Mucosa of descending colon (tissue), 3 donors: ENCODE data around the gene MBOAT7. TPM values are rescaled to one million over a fixed set of nuclear protein-coding genes. Genes with fewer than 3 reads are reported as not detected.
"Not testable (repeated sequence)": the region's sequence is repeated elsewhere in the genome, so short reads cannot be mapped to it uniquely, and the experiment has no call there.

Experiments
- ATAC-seq: fragments of 200-7000 bp; cut with Tn5 transposase; one replicate; pipeline ENCODE4 v1.9.1; 2020; ENCODE audit warnings: mild to moderate bottlenecking, moderate library complexity
- DNase-seq, 3 donors: peaks; one replicate each; pipeline ENCODE4 v3.0.0-alpha.2; 2020
- H3K36me3 ChIP-seq: fragments of 200-600 bp; one replicate; pipeline ENCODE4 v1.8.0; 2021; ENCODE audit warnings: low read depth, mild to moderate bottlenecking
- H3K4me1 ChIP-seq: fragments of 200-600 bp; one replicate; pipeline ENCODE4 v1.8.0; 2021; ENCODE audit warnings: low read depth, mild to moderate bottlenecking
- H3K4me3 ChIP-seq: fragments of 200-600 bp; one replicate; pipeline ENCODE4 v1.8.0; 2021; ENCODE audit warnings: mild to moderate bottlenecking
- H3K9me3 ChIP-seq: fragments of 200-600 bp; one replicate; pipeline ENCODE4 v1.8.0; 2021; ENCODE audit warnings: mild to moderate bottlenecking
- CTCF ChIP-seq: fragments of 200-600 bp; IDR thresholded peaks from one replicate; pipeline ENCODE4 v1.8.0; 2022; ENCODE audit warnings: antibody characterized with exemption, mild to moderate bottlenecking
- intact Hi-C, 2 donors: fragments of 100-400 bp; cut with DNase I in 1 of 2; cut with micrococcal nuclease in 1 of 2; formaldehyde crosslinking; loops; one replicate each; pipeline versions ENCODE4 v1.11.0 to v1.11.1; 2022; cut with DNase I, micrococcal nuclease
- total RNA-seq, 3 donors: library from RNA; stranded (reverse); fragmentation: NEBNext Ultra II Directional in 2 of 3; extraction: Animal tissue kit (Norgen Biotek cat#: 25700) in 2 of 3; gene quantifications; one replicate each; pipeline versions ENCODE4 v1.2.1 to v1.2.4, GENCODE V29; 2021 to 2023
- donor health status: DM: no; HTN: no; CAD: no; lungs with moderate emphysema.
- donor health status: DM: no; HTN: no; CAD: no.
- donor health status: DM: no; HTN: yes; CAD: no.

The MBOAT7 gene
- total RNA-seq, 3 donors from 2014 or later: 79.9 to 176 (median 113) TPM

- intact Hi-C loops, DNase-seq: not testable (repeated sequence)
Measured at GRCh38 chr19:54223277-54223936, 34.0 kb upstream of the MBOAT7 start.

GRCh38 chr19:54222474-54223276 is 33.3 kb upstream of the MBOAT7 start, which contains the start of gene LILRB3:
Gene LILRB3 (minus strand): TSS chr19:54223007. CDS start chr19:54222976, 31 bp downstream.
- intact Hi-C loops, H3K9me3 ChIP-seq, H3K36me3 ChIP-seq, H3K4me1 ChIP-seq, H3K4me3 ChIP-seq, DNase-seq: not testable (repeated sequence)
- ATAC-seq: peak; percentile 64

More at GRCh38 chr19:54223277-54223936, 34.0 kb upstream of the MBOAT7 start:
- H3K4me3 ChIP-seq, H3K36me3 ChIP-seq, H3K9me3 ChIP-seq, H3K4me1 ChIP-seq: not testable (repeated sequence)
- ATAC-seq: peak; percentile 25

- H3K4me1 ChIP-seq, intact Hi-C loops, H3K9me3 ChIP-seq, H3K4me3 ChIP-seq, H3K36me3 ChIP-seq, DNase-seq: not testable (repeated sequence)
- ATAC-seq: peak; percentile 4
Measured at GRCh38 chr19:54221947-54222346, 32.6 kb upstream of the MBOAT7 start.

GRCh38 chr19:54219702-54220101 is 30.3 kb upstream of the MBOAT7 start:
- H3K4me1 ChIP-seq, H3K4me3 ChIP-seq, H3K9me3 ChIP-seq, ATAC-seq, DNase-seq, H3K36me3 ChIP-seq, intact Hi-C loops: not testable (repeated sequence)

GRCh38 chr19:54218960-54219661 is 29.7 kb upstream of the MBOAT7 start:
- TF ChIP-seq CTCF: no peak
- no peaks in the 10 kb centered on the region for H3K4me1 ChIP-seq
- no peak for ATAC-seq
- no peaks in the 10 kb centered on the region for H3K36me3 ChIP-seq
- intact Hi-C loops: no loop called here
- no peaks in the 10 kb centered on the region for H3K9me3 ChIP-seq
- no peak for DNase-seq
- H3K4me3 ChIP-seq: no peak overlapping the region

GRCh38 chr19:54218259-54218658 is 28.9 kb upstream of the MBOAT7 start:
- no peaks in the 10 kb centered on the region for H3K36me3 ChIP-seq
- H3K9me3 ChIP-seq: no peaks in the 10 kb centered on the region
- no peaks in the 10 kb centered on the region for H3K4me1 ChIP-seq
- ATAC-seq (no peak), DNase-seq (no peak)
- TF ChIP-seq CTCF: no peak
- intact Hi-C loops: no loop called here
- H3K4me3 ChIP-seq: no peak overlapping the region

- ATAC-seq, DNase-seq, H3K36me3 ChIP-seq, H3K9me3 ChIP-seq, intact Hi-C loops, H3K4me1 ChIP-seq, H3K4me3 ChIP-seq: not testable (repeated sequence)
Measured at GRCh38 chr19:54217517-54218247, 28.3 kb upstream of the MBOAT7 start.
